ENCODE measurements around the gene PPP5C. TPM values are rescaled to one million over a fixed set of nuclear protein-coding genes. Genes with fewer than 3 reads are reported as not detected.

Gene PPP5C
- total and polyA plus RNA-seq, 9 of the 15 experiments (the other 6 are each of a cell fraction or from before 2014, with no cell fraction given): 1.9 to 166 (median 108) TPM

GRCh38 chr19:46412650-46413261 lies 65.9 kb downstream of the PPP5C start:
- ChIA-PET POLR2A (interaction anchor here (0.5 to 1.3 kb wide), 6 partner anchors 8 to 369 kb away, joined by 3 to 9 read pairs (median 3); no protein-coding TSS in a partner anchor), CTCF (ENCODE audit: low intra/inter-chr PET ratio) (no interaction called here)
- H3K27ac ChIP-seq (ENCODE audit: extremely low read depth, low read depth, low read length): peak overlapping the region; percentile 92
- under 1% methylated on average over 26 of the region's 29 CpGs for WGBS (ENCODE audit: insufficient coverage, low coverage, missing lambda C conversion rate)
- H3K4me2 ChIP-seq (ENCODE audit: insufficient read depth, low read length): peak overlapping the region; percentile 91
- peaks cover 5% of the 10 kb centered on the region for H3K9me3 ChIP-seq (replicated peaks; ENCODE audit: control insufficient read depth, insufficient read depth, low read depth, low read length)
- peak; percentile 9 for ATAC-seq
- no peak for FAIRE-seq
- H3K36me3 ChIP-seq (ENCODE audit: control insufficient read depth, insufficient read depth, low read length): peaks cover 18% of the 10 kb centered on the region
- peaks cover 38 to 73% of the 10 kb centered on the region in 2 experiments for H3K4me1 ChIP-seq (replicated peaks in 1 of 2; ENCODE audit: control insufficient read depth in 2 of 2, insufficient read depth in 2 of 2, low read length in 2 of 2)
- peaks cover 4% of the 10 kb centered on the region for H3K9me1 ChIP-seq (ENCODE audit: control insufficient read depth, insufficient read depth, low read length)
- DNase-seq (ENCODE audit: extremely low read depth in 1 of 4, low spot score in 3 of 4): peak in 3 of 4 experiments; percentile 23 to 40 (median 39)
- peaks cover 18% of the 10 kb centered on the region; the same call in 1 of the 2 replicates for H4K20me1 ChIP-seq (replicated peaks; ENCODE audit: control insufficient read depth, insufficient read depth, low read length)
- H3K79me2 ChIP-seq (ENCODE audit: control insufficient read depth, insufficient read depth, low read length): peaks cover 40% of the 10 kb centered on the region
- peak overlapping the region; percentile 63 for H3K4me3 ChIP-seq
- peak overlapping the region; percentile 94 for H2AFZ ChIP-seq (ENCODE audit: low read depth, low read length)
- intact Hi-C loops (cut with micrococcal nuclease) (no loop called here), in situ Hi-C loops (cut with MboI) (no loop called here)
- peak overlapping the region; percentile 91 to 97 for H3K9ac ChIP-seq (ENCODE audit: insufficient read depth in 1 of 2, low read depth in 2 of 2, low read length in 2 of 2)
- no TSS peak for BruUV-seq (replicated peaks)
- H3K27me3 ChIP-seq (ENCODE audit: control insufficient read depth in 2 of 2, insufficient read depth in 2 of 2, low read length in 2 of 2): no peaks in the 10 kb centered on the region
- TF ChIP-seq MGA (IDR thresholded peaks at IDR 0.05): peak; percentile 11; the same call in 1 of the 2 replicates
- TF ChIP-seq MYBL2 (IDR thresholded peaks at IDR 0.05; ENCODE audit: low read depth): no peak
- TF ChIP-seq MYBL2 (CRISPR knock-in tag; IDR thresholded peaks at IDR 0.05; ENCODE audit: borderline replicate concordance): no peak
- TF ChIP-seq PRDM10 (IDR thresholded peaks at IDR 0.05; ENCODE audit: partially characterized antibody): peak; percentile 25
- no peak for TF ChIP-seq FOXJ3 (CRISPR knock-in tag; IDR thresholded peaks at IDR 0.05)
- TF ChIP-seq MTA2 (IDR thresholded peaks at IDR 0.05; ENCODE audit: low read depth): no peak
- TF ChIP-seq NFIC (IDR thresholded peaks at IDR 0.05): no peak
